Measurements from ENCODE around the gene TADA2B. TPM values are rescaled to one million over a fixed set of nuclear protein-coding genes. Genes with fewer than 3 reads are reported as not detected.

TADA2B gene
- total and polyA plus RNA-seq, 4 donors: 10.7 to 22.9 (median 17.6) TPM

GRCh38 chr4:7016086-7016485 lies 27.1 kb upstream of the TADA2B start:
- WGBS, 2 donors: 77 to 82% methylated on average over 11 of the region's 11 CpGs
- H3K27ac ChIP-seq (ENCODE audit: low read depth in 1 of 2, low read length in 1 of 2): no peak overlapping the region
- no peaks in the 10 kb centered on the region for H3K9me3 ChIP-seq (ENCODE audit: control insufficient read depth in 4 of 4, insufficient read depth in 3 of 4, low read length in 3 of 4)
- no peaks in the 10 kb centered on the region for H3K4me1 ChIP-seq (ENCODE audit: control insufficient read depth in 5 of 5, insufficient read depth in 5 of 5, low read length in 5 of 5)
- no peak for DNase-seq
- no peaks in the 10 kb centered on the region for H3K27me3 ChIP-seq (ENCODE audit: control insufficient read depth in 3 of 3, insufficient read depth in 3 of 3, low read length in 2 of 3)
- no peak for ATAC-seq (ENCODE audit: insufficient read depth, low FRiP score)
- no peak for TF ChIP-seq CTCF (IDR thresholded peaks at IDR 0.05; ENCODE audit: control extremely low read depth, extremely low read depth)
- no peak overlapping the region for H3K9ac ChIP-seq (ENCODE audit: insufficient read depth in 1 of 2, low read length in 2 of 2)
- no peak overlapping the region for H3K4me3 ChIP-seq
- H3K36me3 ChIP-seq (ENCODE audit: control insufficient read depth in 4 of 4, insufficient read depth in 4 of 4, low read length in 4 of 4): peaks cover 12 to 51% (median 23%) of the 10 kb centered on the region in 4 donors

- H3K27ac ChIP-seq (ENCODE audit: low read depth in 1 of 2, low read length in 1 of 2): no peak overlapping the region
- ATAC-seq (ENCODE audit: insufficient read depth, low FRiP score) (no peak), DNase-seq (no peak)
- H3K36me3 ChIP-seq (ENCODE audit: control insufficient read depth in 4 of 4, insufficient read depth in 4 of 4, low read length in 4 of 4): peaks cover 12 to 53% (median 21%) of the 10 kb centered on the region in 4 donors
- no peak overlapping the region for H3K9ac ChIP-seq (ENCODE audit: insufficient read depth in 1 of 2, low read length in 2 of 2)
- 93 to 96% methylated on average over 6 of the region's 6 CpGs for WGBS, 2 donors
- H3K4me3 ChIP-seq: no peak overlapping the region
- H3K4me1 ChIP-seq (ENCODE audit: control insufficient read depth in 5 of 5, insufficient read depth in 5 of 5, low read length in 5 of 5): no peaks in the 10 kb centered on the region
- no peaks in the 10 kb centered on the region for H3K9me3 ChIP-seq (ENCODE audit: control insufficient read depth in 4 of 4, insufficient read depth in 3 of 4, low read length in 3 of 4)
- H3K27me3 ChIP-seq (ENCODE audit: control insufficient read depth in 3 of 3, insufficient read depth in 3 of 3, low read length in 2 of 3): no peaks in the 10 kb centered on the region
- TF ChIP-seq CTCF (IDR thresholded peaks at IDR 0.05; ENCODE audit: control extremely low read depth, extremely low read depth): no peak
Observed at GRCh38 chr4:7016512-7016911, 26.7 kb upstream of the TADA2B start.

- Histone ChIP-seq H3K9me3 (ENCODE audit: control insufficient read depth in 4 of 4, insufficient read depth in 3 of 4, low read length in 3 of 4) (no peaks in the 10 kb centered on the region), H3K27me3 (ENCODE audit: control insufficient read depth in 3 of 3, insufficient read depth in 3 of 3, low read length in 2 of 3) (no peaks in the 10 kb centered on the region), H3K4me3 (no peak overlapping the region), H3K27ac (ENCODE audit: low read depth in 1 of 2, low read length in 1 of 2) (no peak overlapping the region), H3K9ac (ENCODE audit: insufficient read depth in 1 of 2, low read length in 2 of 2) (no peak overlapping the region), H3K4me1 (ENCODE audit: control insufficient read depth in 5 of 5, insufficient read depth in 5 of 5, low read length in 5 of 5) (no peaks in the 10 kb centered on the region), H3K36me3 (ENCODE audit: control insufficient read depth in 4 of 4, insufficient read depth in 4 of 4, low read length in 4 of 4) (peaks cover 12 to 59% (median 24%) of the 10 kb centered on the region in 4 donors)
- WGBS, 2 donors: 92 to 93% methylated on average over 6 of the region's 6 CpGs
- DNase-seq (no peak), ATAC-seq (ENCODE audit: insufficient read depth, low FRiP score) (no peak)
- no peak for TF ChIP-seq CTCF (IDR thresholded peaks at IDR 0.05; ENCODE audit: control extremely low read depth, extremely low read depth)
Observed at GRCh38 chr4:7017446-7018048, 25.6 kb upstream of the TADA2B start.

- no peaks in the 10 kb centered on the region for H3K27me3 ChIP-seq (ENCODE audit: control insufficient read depth in 3 of 3, insufficient read depth in 3 of 3, low read length in 2 of 3)
- peaks cover 12 to 55% (median 23%) of the 10 kb centered on the region in 4 donors for H3K36me3 ChIP-seq (ENCODE audit: control insufficient read depth in 4 of 4, insufficient read depth in 4 of 4, low read length in 4 of 4)
- DNase-seq (no peak), ATAC-seq (ENCODE audit: insufficient read depth, low FRiP score) (no peak)
- H3K27ac ChIP-seq (ENCODE audit: low read depth in 1 of 2, low read length in 1 of 2): no peak overlapping the region
- H3K4me1 ChIP-seq (ENCODE audit: control insufficient read depth in 5 of 5, insufficient read depth in 5 of 5, low read length in 5 of 5): no peaks in the 10 kb centered on the region
- H3K4me3 ChIP-seq: no peak overlapping the region
- 94 to 98% methylated on average over 9 of the region's 9 CpGs for WGBS, 2 donors
- TF ChIP-seq CTCF (IDR thresholded peaks at IDR 0.05; ENCODE audit: control extremely low read depth, extremely low read depth): no peak
- H3K9ac ChIP-seq (ENCODE audit: insufficient read depth in 1 of 2, low read length in 2 of 2): no peak overlapping the region
- no peaks in the 10 kb centered on the region for H3K9me3 ChIP-seq (ENCODE audit: control insufficient read depth in 4 of 4, insufficient read depth in 3 of 4, low read length in 3 of 4)
Observed at GRCh38 chr4:7018281-7018680, 24.9 kb upstream of the TADA2B start.
